ENCODE measurements around the gene TMED8.
"Not testable (repeated sequence)": the region's sequence is repeated elsewhere in the genome, so short reads cannot be mapped to it uniquely, and the experiment has no call there.

TMED8 gene

DNA sequence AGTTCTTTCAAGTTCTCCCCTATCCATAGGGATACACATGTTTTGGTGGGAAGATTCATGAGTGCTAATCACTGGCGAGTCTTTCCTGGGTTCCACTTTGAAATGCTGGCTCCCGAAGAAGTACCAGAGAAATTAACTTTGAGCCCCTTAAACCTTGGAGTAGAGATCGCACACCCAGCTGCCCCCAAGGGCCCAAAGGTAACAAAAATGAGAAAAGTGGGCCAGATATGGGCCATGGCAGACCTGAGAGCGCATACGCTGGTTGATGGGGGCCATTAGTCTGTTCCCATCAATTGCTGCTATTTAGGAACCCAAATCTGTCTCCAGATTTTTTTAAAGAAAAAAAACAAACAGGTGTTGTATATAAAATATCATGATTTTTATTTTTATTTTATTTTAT is 53.9 kb downstream of the TMED8 start:
- DNase-seq (ENCODE audit: low read depth): no peak
- TF ChIP-seq, protein P1, sequence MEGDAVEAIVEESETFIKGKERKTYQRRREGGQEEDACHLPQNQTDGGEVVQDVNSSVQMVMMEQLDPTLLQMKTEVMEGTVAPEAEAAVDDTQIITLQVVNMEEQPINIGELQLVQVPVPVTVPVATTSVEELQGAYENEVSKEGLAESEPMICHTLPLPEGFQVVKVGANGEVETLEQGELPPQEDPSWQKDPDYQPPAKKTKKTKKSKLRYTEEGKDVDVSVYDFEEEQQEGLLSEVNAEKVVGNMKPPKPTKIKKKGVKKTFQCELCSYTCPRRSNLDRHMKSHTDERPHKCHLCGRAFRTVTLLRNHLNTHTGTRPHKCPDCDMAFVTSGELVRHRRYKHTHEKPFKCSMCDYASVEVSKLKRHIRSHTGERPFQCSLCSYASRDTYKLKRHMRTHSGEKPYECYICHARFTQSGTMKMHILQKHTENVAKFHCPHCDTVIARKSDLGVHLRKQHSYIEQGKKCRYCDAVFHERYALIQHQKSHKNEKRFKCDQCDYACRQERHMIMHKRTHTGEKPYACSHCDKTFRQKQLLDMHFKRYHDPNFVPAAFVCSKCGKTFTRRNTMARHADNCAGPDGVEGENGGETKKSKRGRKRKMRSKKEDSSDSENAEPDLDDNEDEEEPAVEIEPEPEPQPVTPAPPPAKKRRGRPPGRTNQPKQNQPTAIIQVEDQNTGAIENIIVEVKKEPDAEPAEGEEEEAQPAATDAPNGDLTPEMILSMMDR (IDR thresholded peaks at IDR 0.05; ENCODE audit: insufficient read depth, low read depth, low read length, missing control alignments): no peak
- H3K4me3 ChIP-seq (ENCODE audit: low read length): no peak overlapping the region

DNA sequence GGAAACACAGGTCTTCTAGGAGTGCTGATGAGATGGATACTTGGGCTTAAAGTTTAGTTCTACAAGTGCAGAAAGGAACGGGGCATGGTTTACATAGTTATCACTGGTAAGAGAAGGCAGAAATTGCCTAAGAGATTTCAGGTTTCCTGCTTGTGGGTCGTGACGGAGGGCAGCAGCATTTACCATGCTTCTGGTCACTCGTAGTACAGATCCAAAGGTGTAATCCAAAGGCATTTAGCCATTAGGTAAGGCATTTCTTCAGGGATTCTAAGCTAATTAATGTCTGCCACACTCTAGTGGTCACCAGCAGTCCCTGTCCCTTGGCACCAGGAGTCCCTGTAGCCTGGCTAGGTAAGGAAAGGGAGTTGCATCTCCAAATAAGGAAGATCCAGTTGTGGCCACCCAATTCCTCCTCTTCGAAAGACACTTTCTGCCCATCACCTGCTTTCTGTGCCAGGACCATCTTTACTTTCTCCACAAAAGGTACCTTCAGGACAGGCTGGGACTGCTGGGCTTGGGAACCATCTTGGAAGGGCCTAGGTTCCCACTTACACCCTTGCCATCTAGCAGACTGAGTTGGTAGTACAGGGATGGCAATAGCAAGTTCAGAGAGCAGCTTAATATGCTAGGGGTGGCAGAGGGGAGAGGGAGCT is 54.5 kb downstream of the TMED8 start:
- TF ChIP-seq, protein P1 (IDR thresholded peaks at IDR 0.05; ENCODE audit: insufficient read depth, low read depth, low read length, missing control alignments): no peak
- no peak for DNase-seq (ENCODE audit: low read depth)
- peak overlapping the region; percentile 75 for H3K4me3 ChIP-seq (ENCODE audit: low read length)

DNA sequence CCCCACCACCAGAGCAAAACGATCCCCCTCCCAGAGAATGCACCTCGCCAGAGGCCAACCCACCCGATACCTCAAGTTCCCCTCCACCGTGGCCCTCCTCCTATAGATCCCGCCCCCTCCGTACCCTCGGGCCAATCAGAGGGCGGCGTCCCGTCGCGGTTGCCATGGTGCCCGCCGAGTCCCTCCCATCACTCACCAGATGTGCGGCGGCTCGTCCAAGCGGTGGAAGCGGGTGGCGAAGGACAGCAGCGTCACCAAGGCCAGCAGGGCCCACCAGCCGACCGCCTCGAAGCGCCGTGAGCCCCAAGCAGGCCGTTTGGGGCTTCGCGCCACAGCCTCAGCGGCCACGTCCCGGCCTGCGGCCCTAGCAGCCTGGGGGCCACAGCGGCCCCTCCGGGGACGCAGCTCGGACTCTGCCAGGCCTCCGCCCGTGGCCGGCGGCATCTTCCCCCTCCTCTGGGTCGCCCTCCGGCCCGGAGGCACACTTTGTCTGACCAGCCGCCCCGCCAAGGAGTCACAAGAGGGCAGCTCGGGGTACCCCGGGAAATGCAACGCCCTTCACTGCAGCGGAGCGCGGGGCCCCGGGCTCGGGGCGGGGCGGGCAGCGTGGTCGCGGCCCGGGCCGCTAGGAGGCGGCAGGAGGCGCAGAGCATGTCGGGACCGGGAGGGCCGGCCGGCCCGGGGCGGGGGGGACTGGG is 56.5 kb downstream of the TMED8 start, which contains the start of gene POMT2:
Gene POMT2 (minus strand): TSS at position 646 of the 698 bp plus-strand sequence. CDS start 202 bp downstream, at position 444.
- TF ChIP-seq, protein P1 (IDR thresholded peaks at IDR 0.05; ENCODE audit: insufficient read depth, low read depth, low read length, missing control alignments): peak; percentile 13
- DNase-seq (ENCODE audit: low read depth): peak; percentile 94
- peak within 1 kb of the TSS; percentile 75 for H3K4me3 ChIP-seq (ENCODE audit: low read length)

DNA sequence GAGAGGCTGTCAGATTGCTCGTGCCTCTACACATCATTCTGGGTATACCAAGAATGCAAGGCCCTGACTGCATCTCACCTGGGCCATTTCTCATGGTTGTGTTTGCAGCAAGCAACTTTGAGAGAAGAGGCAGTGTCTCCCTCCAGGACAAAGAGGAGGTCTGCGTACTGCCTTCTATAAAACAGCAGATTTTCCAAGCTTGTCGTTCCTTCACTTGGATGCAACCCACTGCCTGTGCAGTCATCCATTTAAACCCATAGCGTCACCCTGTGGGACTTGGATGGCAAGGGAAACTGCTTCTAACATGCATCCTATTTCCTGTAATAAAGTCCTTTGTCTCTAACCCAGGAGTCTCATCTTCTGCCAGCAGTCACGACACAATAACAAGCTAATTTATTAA is 57.5 kb downstream of the TMED8 start:
- TF ChIP-seq, protein P1 (IDR thresholded peaks at IDR 0.05; ENCODE audit: insufficient read depth, low read depth, low read length, missing control alignments): no peak
- H3K4me3 ChIP-seq (ENCODE audit: low read length): no peak overlapping the region
- no peak for DNase-seq (ENCODE audit: low read depth)

DNA sequence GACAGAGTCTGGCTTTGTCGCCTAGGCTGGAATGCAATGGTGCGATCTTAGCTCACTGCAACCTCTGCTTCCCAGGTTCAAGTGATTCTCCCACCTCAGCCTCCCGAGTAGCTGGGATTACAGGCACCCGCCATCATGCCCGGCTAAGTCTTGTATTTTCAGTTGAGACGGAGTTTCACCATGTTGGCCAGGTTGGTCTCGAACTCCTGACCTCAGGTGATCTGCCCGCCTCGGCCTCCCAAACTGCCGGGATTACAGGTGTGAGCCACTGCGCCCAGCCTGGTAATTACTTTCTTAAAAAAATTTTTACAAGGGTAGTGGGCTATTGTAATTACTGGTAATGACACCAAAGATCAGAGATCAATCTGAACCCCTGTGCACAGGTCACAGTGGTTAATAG is 58.1 kb downstream of the TMED8 start:
- DNase-seq (ENCODE audit: low read depth); H3K4me3 ChIP-seq (ENCODE audit: low read length): not testable (repeated sequence)

DNA sequence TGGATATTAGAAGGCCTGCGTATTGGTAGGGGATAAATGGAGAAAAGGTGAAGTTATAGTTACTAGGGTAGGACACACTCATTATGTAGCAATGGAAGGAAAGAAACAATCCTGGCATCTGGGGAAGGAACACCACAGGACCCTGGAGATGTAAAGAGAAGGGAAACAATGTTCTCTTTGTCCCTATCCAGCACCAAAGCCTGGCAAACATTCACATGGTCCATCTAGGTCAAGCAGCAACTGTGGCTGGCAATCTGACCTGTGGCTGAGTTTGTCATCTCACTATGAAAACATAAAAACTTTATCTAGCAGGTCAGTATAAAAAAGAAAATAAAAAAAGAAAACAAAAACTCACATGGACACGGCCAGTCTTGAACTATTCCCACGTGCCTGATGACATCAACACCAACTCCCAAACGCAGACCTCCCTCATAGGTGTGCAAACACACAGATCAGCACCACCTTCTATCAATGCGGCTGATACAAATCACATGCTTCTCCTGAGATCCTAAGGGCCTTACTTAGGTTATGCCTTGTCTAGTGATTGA is 58.8 kb downstream of the TMED8 start:
- no peak overlapping the region for H3K4me3 ChIP-seq (ENCODE audit: low read length)
- DNase-seq (ENCODE audit: low read depth): no peak
- TF ChIP-seq, protein P1 (IDR thresholded peaks at IDR 0.05; ENCODE audit: insufficient read depth, low read depth, low read length, missing control alignments): no peak

DNA sequence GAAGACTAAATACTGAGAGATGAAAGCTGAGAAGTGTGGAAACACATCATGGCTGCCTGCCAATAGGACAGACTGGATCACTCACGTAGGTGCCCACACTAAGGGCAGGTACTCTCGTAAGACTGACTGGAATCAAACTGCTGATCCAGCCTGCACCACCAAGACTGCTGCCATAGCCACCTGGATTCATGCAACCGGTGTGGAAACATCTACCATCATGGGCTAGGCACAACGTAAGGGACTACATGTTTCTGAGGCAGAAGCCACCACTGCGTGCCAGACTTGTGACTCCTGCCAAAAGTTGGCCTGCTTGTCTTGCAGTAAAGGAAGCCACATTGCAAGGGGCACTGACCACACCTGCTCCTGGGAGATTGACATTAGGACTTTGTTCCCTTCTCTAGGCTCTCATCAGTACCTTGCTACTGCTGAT is 60.0 kb downstream of the TMED8 start:
- no peak overlapping the region for H3K4me3 ChIP-seq (ENCODE audit: low read length)
- TF ChIP-seq, protein P1 (IDR thresholded peaks at IDR 0.05; ENCODE audit: insufficient read depth, low read depth, low read length, missing control alignments): no peak
- peak; percentile 81 for DNase-seq (ENCODE audit: low read depth)
